SK-N-SH treated with all-trans-retinoic acid at 6 μM for 48 hours (cell line): Measurements from ENCODE around the gene IGFBP2.
A peak's percentile ranks its signal among the peaks of the same experiment; 100 is the strongest.

Experiments used
- ATAC-seq: fragments of 200-7000 bp; cut with Tn5 transposase; 3 replicates; pipeline ENCODE4 v1.9.1; 2020; ENCODE audit warnings: mild to moderate bottlenecking, moderate library complexity
- ARNTL ChIP-seq: fragments of 450-650 bp; formaldehyde crosslinking; IDR thresholded peaks from 2 replicates; pipeline ENCODE4 v1.5.0; 2020; ENCODE audit warnings: low read depth, mild to moderate bottlenecking, moderate library complexity, borderline replicate concordance
- CREB5 ChIP-seq: fragments of 250-450 bp; sonication (Bioruptor Pico); IDR thresholded peaks from 2 replicates; pipeline ENCODE4 v1.5.1; 2020; ENCODE audit warnings: low read depth, mild to moderate bottlenecking, moderate library complexity
- CSRNP3 ChIP-seq: fragments of 250-450 bp; sonication (Bioruptor Pico); IDR thresholded peaks from 2 replicates; pipeline ENCODE4 v1.5.1; 2021; ENCODE audit warnings: mild to moderate bottlenecking, moderate library complexity
- ESRRG ChIP-seq: fragments of 250-450 bp; sonication (Bioruptor Pico); IDR thresholded peaks from 2 replicates; pipeline ENCODE4 v1.6.1; 2021; ENCODE audit warnings: mild to moderate bottlenecking
- OSR1 ChIP-seq: fragments of 250-450 bp; sonication (Bioruptor Pico); IDR thresholded peaks from 2 replicates; pipeline ENCODE4 v1.8.0; 2022; ENCODE audit warnings: moderate library complexity, mild to moderate bottlenecking, inconsistent platforms
- POU6F1 ChIP-seq: fragments of 250-450 bp; sonication (Bioruptor Pico); IDR thresholded peaks from 2 replicates; pipeline ENCODE4 v1.8.0; 2021; ENCODE audit warnings: low read depth, mild to moderate bottlenecking, moderate library complexity, borderline replicate concordance
- PPARA ChIP-seq: fragments of 250-450 bp; sonication (Bioruptor Pico); IDR thresholded peaks from 2 replicates; pipeline ENCODE4 v1.5.0; 2020; ENCODE audit warnings: mild to moderate bottlenecking, borderline replicate concordance
- RARB ChIP-seq: fragments of 250-450 bp; sonication (Bioruptor Pico); IDR thresholded peaks from 2 replicates; pipeline ENCODE4 v1.8.0; 2021; ENCODE audit warnings: mild to moderate bottlenecking, moderate library complexity
- SNAI2 ChIP-seq: fragments of 250-450 bp; sonication (Bioruptor Pico); IDR thresholded peaks from 2 replicates; pipeline ENCODE4 v1.5.0; 2020; ENCODE audit warnings: mild to moderate bottlenecking, moderate library complexity
- TCF4 ChIP-seq: fragments of 250-450 bp; sonication (Bioruptor Pico); IDR thresholded peaks from 2 replicates; pipeline ENCODE4 v1.8.0; 2021; ENCODE audit warnings: mild to moderate bottlenecking, moderate library complexity, borderline replicate concordance
- TOX ChIP-seq: fragments of 250-450 bp; sonication (Bioruptor Pico); IDR thresholded peaks from 2 replicates; pipeline ENCODE4 v1.8.0; 2021; ENCODE audit warnings: mild to moderate bottlenecking, moderate library complexity, borderline replicate concordance
- TSHZ2 ChIP-seq: fragments of 250-450 bp; sonication (Bioruptor Pico); IDR thresholded peaks from 2 replicates; pipeline ENCODE4 v1.5.0; 2020; ENCODE audit warnings: mild to moderate bottlenecking, moderate library complexity
- ZC3H10 ChIP-seq: fragments of 250-450 bp; sonication (Bioruptor Pico); IDR thresholded peaks from 2 replicates; pipeline ENCODE4 v1.5.1; 2021; ENCODE audit warnings: mild to moderate bottlenecking, moderate library complexity
- ZFP3 ChIP-seq: fragments of 250-450 bp; sonication (Bioruptor Pico); IDR thresholded peaks from 2 replicates; pipeline ENCODE4 v1.5.0; 2020; ENCODE audit warnings: mild to moderate bottlenecking, moderate library complexity
- ZFP30 ChIP-seq: fragments of 450-650 bp; formaldehyde crosslinking; IDR thresholded peaks from 2 replicates; pipeline ENCODE4 v1.5.0; 2022; ENCODE audit warnings: mild to moderate bottlenecking, moderate library complexity
- ZNF8 ChIP-seq: fragments of 450-650 bp; formaldehyde crosslinking; IDR thresholded peaks from 2 replicates; pipeline ENCODE4 v1.5.0; 2020; ENCODE audit warnings: mild to moderate bottlenecking, moderate library complexity
- TF ChIP-seq, protein P1 (sequence below): fragments of 250-450 bp; sonication (Bioruptor Pico); IDR thresholded peaks from 2 replicates; pipeline ENCODE4 v1.8.0; 2020; ENCODE audit warnings: mild to moderate bottlenecking, moderate library complexity, borderline replicate concordance

The IGFBP2 gene

GRCh38 chr2:216661639-216662375 lies 28.6 kb downstream of the IGFBP2 start:
- no peak for TF ChIP-seq ESRRG (CRISPR knock-in tag)
- no peak for TF ChIP-seq ZNF8 (CRISPR knock-in tag)
- no peak for TF ChIP-seq ARNTL (CRISPR knock-in tag)
- no peak for TF ChIP-seq SNAI2 (CRISPR knock-in tag)
- no peak for TF ChIP-seq ZC3H10
- no peak for TF ChIP-seq ZFP30 (CRISPR knock-in tag)
- TF ChIP-seq, protein P1, sequence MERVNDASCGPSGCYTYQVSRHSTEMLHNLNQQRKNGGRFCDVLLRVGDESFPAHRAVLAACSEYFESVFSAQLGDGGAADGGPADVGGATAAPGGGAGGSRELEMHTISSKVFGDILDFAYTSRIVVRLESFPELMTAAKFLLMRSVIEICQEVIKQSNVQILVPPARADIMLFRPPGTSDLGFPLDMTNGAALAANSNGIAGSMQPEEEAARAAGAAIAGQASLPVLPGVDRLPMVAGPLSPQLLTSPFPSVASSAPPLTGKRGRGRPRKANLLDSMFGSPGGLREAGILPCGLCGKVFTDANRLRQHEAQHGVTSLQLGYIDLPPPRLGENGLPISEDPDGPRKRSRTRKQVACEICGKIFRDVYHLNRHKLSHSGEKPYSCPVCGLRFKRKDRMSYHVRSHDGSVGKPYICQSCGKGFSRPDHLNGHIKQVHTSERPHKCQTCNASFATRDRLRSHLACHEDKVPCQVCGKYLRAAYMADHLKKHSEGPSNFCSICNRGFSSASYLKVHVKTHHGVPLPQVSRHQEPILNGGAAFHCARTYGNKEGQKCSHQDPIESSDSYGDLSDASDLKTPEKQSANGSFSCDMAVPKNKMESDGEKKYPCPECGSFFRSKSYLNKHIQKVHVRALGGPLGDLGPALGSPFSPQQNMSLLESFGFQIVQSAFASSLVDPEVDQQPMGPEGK = no peak
- TF ChIP-seq POU6F1 (CRISPR knock-in tag) = no peak
- no peak for TF ChIP-seq RARB
- TF ChIP-seq PPARA = no peak
- TF ChIP-seq TSHZ2 = no peak
- TF ChIP-seq TOX (CRISPR knock-in tag) = no peak
- TF ChIP-seq, all 23 proteins: peak for 0
- ATAC-seq = no peak

DNA sequence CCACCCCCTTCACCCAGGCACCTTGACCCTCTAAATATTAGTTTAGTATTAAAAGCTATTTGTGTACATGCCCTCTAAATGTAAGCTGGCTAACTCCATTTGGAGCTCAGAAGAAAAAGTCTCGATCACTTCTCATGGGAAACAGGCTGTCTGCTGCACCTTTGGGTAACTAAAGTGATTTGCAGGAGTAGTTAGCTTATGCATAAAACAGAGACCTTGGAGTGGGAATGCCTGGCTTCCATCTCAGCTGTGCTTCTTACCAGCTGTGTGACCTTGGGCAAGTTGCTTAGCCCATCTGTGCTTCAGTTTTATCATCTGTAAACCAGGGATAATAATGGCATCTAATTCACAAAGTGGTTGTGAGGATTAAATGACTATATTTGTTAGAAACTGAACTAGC lies 29.9 kb downstream of the IGFBP2 start:
- no peak for ATAC-seq
- no peak for TF ChIP-seq CSRNP3 (CRISPR knock-in tag)
- no peak for TF ChIP-seq ZFP3
- no peak for TF ChIP-seq CREB5
- TF ChIP-seq, all 23 proteins: peak for 0

- no peak for ATAC-seq
- TF ChIP-seq OSR1 (no peak), TCF4 (CRISPR knock-in tag) (no peak)
These were observed 30.6 kb downstream of the IGFBP2 start for GRCh38 chr2:216663846-216664245.

DNA sequence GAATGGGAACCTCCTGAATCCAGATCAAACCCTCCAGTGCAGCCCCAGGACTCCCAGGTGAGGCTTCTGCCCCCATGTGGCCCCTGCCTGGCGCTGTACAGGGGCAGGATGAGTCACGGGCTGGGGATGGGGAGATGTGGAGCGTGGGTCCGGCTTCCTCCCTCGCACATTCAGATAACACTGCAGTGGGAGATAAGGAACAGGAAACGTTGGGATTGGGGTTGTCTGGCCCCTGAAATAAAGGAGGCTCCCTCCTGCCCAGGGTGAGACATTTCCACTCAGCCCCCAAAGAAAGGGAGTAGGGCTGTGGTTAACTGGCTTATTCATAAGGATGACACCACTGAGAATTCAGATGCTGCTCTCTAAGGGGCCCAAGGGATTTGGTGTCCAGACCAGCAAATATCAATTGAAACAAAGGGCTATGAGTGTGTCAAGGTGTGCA lies 31.4 kb downstream of the IGFBP2 start:
- TF ChIP-seq TSHZ2 = no peak
- TF ChIP-seq, protein P1 = no peak
- peak; percentile 31 for ATAC-seq
